GM20000 (cell line): ENCODE data around the gene CDC37.

ENCODE experiments used
- DNase-seq: peaks from one replicate; pipeline ENCODE4 v3.0.0; 2012; ENCODE audit warnings: low spot score
- TF ChIP-seq, protein P1 (sequence below): IDR thresholded peaks from 2 replicates; pipeline ENCODE4 v1.5.1; 2012; ENCODE audit warnings: mild to moderate bottlenecking, control low read depth; ENCODE audit errors: extremely low read depth, missing control alignments

CDC37 gene

DNA sequence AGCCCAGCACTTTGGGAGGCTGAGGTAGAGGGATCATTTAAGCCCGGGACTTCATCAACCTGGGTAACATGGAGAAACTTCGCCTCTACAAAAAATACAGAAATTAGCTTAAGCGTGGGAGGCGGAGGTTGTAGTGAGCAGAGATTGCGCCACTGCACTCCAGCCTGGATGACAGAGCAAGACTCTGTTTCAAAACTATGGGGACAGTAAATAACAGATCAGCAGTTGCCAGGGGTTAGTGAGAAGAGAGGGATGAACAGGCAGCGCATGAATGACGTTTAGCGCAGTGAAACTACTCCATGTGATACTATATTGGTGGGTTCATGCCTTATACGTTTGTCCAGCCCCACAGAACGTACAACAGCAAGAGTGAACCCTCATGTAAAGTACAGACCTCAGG lies 56.8 kb downstream of the CDC37 start:
- no peak for DNase-seq
- TF ChIP-seq, protein P1, sequence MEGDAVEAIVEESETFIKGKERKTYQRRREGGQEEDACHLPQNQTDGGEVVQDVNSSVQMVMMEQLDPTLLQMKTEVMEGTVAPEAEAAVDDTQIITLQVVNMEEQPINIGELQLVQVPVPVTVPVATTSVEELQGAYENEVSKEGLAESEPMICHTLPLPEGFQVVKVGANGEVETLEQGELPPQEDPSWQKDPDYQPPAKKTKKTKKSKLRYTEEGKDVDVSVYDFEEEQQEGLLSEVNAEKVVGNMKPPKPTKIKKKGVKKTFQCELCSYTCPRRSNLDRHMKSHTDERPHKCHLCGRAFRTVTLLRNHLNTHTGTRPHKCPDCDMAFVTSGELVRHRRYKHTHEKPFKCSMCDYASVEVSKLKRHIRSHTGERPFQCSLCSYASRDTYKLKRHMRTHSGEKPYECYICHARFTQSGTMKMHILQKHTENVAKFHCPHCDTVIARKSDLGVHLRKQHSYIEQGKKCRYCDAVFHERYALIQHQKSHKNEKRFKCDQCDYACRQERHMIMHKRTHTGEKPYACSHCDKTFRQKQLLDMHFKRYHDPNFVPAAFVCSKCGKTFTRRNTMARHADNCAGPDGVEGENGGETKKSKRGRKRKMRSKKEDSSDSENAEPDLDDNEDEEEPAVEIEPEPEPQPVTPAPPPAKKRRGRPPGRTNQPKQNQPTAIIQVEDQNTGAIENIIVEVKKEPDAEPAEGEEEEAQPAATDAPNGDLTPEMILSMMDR: no peak

GRCh38 chr19:10344780-10345179 lies 58.6 kb downstream of the CDC37 start:
- no peak for DNase-seq
- TF ChIP-seq, protein P1: no peak

GRCh38 chr19:10343495-10343894 lies 59.8 kb downstream of the CDC37 start:
- DNase-seq: no peak
- TF ChIP-seq, protein P1: no peak
